Measurements from ENCODE around the gene WWTR1.

DNA sequence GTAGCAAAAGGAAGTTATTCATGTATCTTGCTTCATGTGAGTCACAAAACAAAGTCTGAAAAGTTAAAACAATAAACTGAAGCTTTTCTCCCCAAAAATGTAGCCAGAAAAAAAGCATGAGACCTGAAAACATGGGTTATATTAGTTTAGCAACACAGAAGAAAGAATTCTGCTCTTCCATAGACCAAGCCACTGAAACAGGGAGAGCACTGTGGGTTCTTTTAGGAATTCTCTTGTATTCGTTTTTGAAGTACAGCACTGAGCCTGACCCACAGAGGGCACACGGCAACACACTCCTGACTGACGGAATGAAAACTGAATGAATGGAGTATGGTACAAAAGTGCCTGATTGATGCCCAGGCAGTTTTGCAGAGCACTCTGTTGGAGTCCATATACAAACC, 116.7 kb downstream of the WWTR1 start:
- no peak for TF ChIP-seq ASH2L (IDR thresholded peaks at IDR 0.05; ENCODE audit: low read length)
- peak in 1 of 3 experiments; percentile 4; a peak in 1 of 4 replicates for TF ChIP-seq CTCF (IDR thresholded peaks at IDR 0.05; ENCODE audit: control extremely low read depth in 1 of 3, insufficient read depth in 1 of 3, low read depth in 1 of 3, low read length in 3 of 3)
- no peak for TF ChIP-seq CBX8 (IDR thresholded peaks at IDR 0.05; ENCODE audit: borderline replicate concordance, low read depth, low read length)
- no peak for TF ChIP-seq EGR1 (IDR thresholded peaks at IDR 0.05; ENCODE audit: borderline replicate concordance, low read depth, low read length)
